HepG2 (cell line): Measurements from ENCODE around the gene SLC6A6. TPM values are rescaled to one million over a fixed set of nuclear protein-coding genes. Genes with fewer than 3 reads are reported as not detected.
A peak's percentile ranks its signal among the peaks of the same experiment; 100 is the strongest.

Experiments used
- FOSL2 ChIP-seq: sonication (generic); formaldehyde crosslinking; IDR thresholded peaks from 2 replicates; pipeline ENCODE4 v1.4.0; 2020; ENCODE audit warnings: missing genetic modification reagents
- HNRNPLL ChIP-seq: fragments of 200-400 bp; formaldehyde crosslinking; IDR thresholded peaks from 2 replicates; pipeline ENCODE4 v1.6.1; 2017; ENCODE audit warnings: mild to moderate bottlenecking, low read depth, low read length; ENCODE audit not compliant: poor library complexity, severe bottlenecking
- IRF2 ChIP-seq: IDR thresholded peaks from 2 replicates; pipeline ENCODE4 v1.6.1; 2018; ENCODE audit warnings: missing genetic modification reagents, missing compliant biosample characterization
- ZNF12 ChIP-seq: sonication (generic); formaldehyde crosslinking; IDR thresholded peaks from 2 replicates; pipeline ENCODE4 v1.5.0; 2020; ENCODE audit warnings: missing genetic modification reagents
- ZNF557 ChIP-seq: sonication (generic); formaldehyde crosslinking; IDR thresholded peaks from 2 replicates; pipeline ENCODE4 v1.4.0; 2020; ENCODE audit warnings: missing genetic modification reagents
- polyA plus RNA-seq, 8 experiments: library from polyadenylated mRNA; depleted of rRNA in 3 of 8; stranded (reverse) in 7 of 8; unstranded in 1 of 8; fragments of >200 nt; fragmentation: Illumina TruSeq in 4 of 8; extraction: Trizol in 4 of 8; gene quantifications; 2 replicates each; pipeline versions ENCODE4 v1.2.1 to v1.2.3, GENCODE V29; 2011 to 2016; ENCODE audit warnings: low read depth in 4 of 8, missing spikeins in 1 of 8, mixed read lengths in 1 of 8; ENCODE audit not compliant: insufficient read depth in 1 of 8
- total RNA-seq, 5 experiments: library from RNA; depleted of rRNA; stranded (reverse); fragments of >200 nt; fragmentation: Illumina TruSeq; extraction: Trizol; gene quantifications; 2 replicates each; pipeline ENCODE4 v1.2.3, GENCODE V29; 2016; ENCODE audit warnings: low read depth in 1 of 5
- TF ChIP-seq, protein P1 (sequence below): sonication (generic); formaldehyde crosslinking; conservative IDR thresholded peaks from 2 replicates; pipeline ENCODE4 v1.8.0; 2022; ENCODE audit warnings: low read depth, missing genetic modification reagents
- TF ChIP-seq, protein P2 (sequence below): sonication (generic); formaldehyde crosslinking; IDR thresholded peaks from 2 replicates; pipeline ENCODE4 v1.4.0; 2020; ENCODE audit warnings: missing genetic modification reagents
- TF ChIP-seq, protein P3 (sequence below): sonication (generic); formaldehyde crosslinking; IDR thresholded peaks from 2 replicates; pipeline ENCODE4 v1.4.0; 2020; ENCODE audit warnings: missing genetic modification reagents
- TF ChIP-seq, protein P4 (sequence below): sonication (generic); formaldehyde crosslinking; IDR thresholded peaks from 2 replicates; pipeline ENCODE4 v1.5.1; 2020; ENCODE audit warnings: mild to moderate bottlenecking, missing genetic modification reagents, moderate library complexity
- TF ChIP-seq, protein P5 (sequence below): sonication (generic); formaldehyde crosslinking; conservative IDR thresholded peaks from 2 replicates; pipeline ENCODE4 v1.4.0; 2020; ENCODE audit warnings: missing genetic modification reagents

The SLC6A6 gene
- total and polyA plus RNA-seq, 2 of the 13 experiments (the other 11 are each of a cell fraction or from before 2014, with no cell fraction given) = 14.1 to 20.7 TPM

DNA sequence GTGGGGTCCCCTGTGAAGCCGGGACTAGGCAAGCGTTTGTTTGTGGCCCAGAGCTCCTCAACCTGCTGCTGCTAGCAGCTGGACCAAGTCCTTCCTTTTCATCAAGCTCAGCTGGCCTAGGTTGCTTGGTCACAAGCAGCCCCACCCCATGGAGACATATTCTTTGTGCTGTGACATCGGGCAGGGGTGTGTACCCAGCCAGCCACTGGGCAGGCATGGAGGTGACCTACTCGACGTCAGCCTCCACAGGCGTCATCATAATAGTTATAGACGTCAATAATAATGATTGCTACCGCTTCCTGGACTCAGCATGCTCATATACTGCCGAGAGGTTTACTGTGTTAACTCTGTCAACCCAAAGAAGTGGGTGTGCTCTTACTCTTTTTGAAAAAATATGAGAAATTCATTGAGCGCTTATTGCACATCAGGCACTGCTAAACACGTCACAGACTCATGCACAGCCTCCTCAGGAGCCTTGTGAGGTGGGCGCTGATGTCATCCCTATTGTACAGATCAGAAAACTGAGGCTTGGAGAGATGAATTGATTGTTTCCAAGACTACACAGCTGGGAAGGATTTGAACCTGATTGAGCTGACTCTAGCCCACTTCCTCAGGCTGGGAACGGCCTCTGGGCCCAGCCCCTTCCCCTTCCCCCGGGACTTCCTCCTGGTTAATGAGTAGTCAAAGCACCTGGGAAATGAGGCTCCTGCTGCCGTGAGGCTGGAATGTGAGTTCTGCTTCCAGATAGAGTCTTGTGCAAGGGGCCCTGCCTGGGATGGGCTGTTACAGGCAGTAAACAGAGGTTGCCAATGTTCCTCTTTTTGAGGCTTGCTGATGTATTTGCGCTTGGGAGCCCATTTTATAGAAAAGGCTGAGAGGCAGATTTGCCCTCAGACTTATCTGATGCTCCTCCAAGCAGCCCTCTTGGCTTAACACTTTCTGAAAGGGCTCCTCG is 16.2 kb downstream of the SLC6A6 start (continued):
- TF ChIP-seq, protein P1, sequence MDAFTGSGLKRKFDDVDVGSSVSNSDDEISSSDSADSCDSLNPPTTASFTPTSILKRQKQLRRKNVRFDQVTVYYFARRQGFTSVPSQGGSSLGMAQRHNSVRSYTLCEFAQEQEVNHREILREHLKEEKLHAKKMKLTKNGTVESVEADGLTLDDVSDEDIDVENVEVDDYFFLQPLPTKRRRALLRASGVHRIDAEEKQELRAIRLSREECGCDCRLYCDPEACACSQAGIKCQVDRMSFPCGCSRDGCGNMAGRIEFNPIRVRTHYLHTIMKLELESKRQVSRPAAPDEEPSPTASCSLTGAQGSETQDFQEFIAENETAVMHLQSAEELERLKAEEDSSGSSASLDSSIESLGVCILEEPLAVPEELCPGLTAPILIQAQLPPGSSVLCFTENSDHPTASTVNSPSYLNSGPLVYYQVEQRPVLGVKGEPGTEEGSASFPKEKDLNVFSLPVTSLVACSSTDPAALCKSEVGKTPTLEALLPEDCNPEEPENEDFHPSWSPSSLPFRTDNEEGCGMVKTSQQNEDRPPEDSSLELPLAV (CRISPR knock-in tag) = no peak
- peak; percentile 40; the same call in 1 of the 2 replicates for TF ChIP-seq ZNF12 (CRISPR knock-in tag)
- peak; percentile 78; the same call in 1 of the 2 replicates for TF ChIP-seq IRF2 (CRISPR knock-in tag)
- TF ChIP-seq, protein P2, sequence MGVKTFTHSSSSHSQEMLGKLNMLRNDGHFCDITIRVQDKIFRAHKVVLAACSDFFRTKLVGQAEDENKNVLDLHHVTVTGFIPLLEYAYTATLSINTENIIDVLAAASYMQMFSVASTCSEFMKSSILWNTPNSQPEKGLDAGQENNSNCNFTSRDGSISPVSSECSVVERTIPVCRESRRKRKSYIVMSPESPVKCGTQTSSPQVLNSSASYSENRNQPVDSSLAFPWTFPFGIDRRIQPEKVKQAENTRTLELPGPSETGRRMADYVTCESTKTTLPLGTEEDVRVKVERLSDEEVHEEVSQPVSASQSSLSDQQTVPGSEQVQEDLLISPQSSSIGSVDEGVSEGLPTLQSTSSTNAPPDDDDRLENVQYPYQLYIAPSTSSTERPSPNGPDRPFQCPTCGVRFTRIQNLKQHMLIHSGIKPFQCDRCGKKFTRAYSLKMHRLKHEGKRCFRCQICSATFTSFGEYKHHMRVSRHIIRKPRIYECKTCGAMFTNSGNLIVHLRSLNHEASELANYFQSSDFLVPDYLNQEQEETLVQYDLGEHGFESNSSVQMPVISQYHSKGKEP (CRISPR knock-in tag) = no peak
- no peak for TF ChIP-seq HNRNPLL
- TF ChIP-seq, protein P3, sequence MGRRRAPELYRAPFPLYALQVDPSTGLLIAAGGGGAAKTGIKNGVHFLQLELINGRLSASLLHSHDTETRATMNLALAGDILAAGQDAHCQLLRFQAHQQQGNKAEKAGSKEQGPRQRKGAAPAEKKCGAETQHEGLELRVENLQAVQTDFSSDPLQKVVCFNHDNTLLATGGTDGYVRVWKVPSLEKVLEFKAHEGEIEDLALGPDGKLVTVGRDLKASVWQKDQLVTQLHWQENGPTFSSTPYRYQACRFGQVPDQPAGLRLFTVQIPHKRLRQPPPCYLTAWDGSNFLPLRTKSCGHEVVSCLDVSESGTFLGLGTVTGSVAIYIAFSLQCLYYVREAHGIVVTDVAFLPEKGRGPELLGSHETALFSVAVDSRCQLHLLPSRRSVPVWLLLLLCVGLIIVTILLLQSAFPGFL (CRISPR knock-in tag) = no peak
- TF ChIP-seq, protein P4, sequence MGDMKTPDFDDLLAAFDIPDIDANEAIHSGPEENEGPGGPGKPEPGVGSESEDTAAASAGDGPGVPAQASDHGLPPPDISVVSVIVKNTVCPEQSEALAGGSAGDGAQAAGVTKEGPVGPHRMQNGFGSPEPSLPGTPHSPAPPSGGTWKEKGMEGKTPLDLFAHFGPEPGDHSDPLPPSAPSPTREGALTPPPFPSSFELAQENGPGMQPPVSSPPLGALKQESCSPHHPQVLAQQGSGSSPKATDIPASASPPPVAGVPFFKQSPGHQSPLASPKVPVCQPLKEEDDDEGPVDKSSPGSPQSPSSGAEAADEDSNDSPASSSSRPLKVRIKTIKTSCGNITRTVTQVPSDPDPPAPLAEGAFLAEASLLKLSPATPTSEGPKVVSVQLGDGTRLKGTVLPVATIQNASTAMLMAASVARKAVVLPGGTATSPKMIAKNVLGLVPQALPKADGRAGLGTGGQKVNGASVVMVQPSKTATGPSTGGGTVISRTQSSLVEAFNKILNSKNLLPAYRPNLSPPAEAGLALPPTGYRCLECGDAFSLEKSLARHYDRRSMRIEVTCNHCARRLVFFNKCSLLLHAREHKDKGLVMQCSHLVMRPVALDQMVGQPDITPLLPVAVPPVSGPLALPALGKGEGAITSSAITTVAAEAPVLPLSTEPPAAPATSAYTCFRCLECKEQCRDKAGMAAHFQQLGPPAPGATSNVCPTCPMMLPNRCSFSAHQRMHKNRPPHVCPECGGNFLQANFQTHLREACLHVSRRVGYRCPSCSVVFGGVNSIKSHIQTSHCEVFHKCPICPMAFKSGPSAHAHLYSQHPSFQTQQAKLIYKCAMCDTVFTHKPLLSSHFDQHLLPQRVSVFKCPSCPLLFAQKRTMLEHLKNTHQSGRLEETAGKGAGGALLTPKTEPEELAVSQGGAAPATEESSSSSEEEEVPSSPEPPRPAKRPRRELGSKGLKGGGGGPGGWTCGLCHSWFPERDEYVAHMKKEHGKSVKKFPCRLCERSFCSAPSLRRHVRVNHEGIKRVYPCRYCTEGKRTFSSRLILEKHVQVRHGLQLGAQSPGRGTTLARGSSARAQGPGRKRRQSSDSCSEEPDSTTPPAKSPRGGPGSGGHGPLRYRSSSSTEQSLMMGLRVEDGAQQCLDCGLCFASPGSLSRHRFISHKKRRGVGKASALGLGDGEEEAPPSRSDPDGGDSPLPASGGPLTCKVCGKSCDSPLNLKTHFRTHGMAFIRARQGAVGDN (CRISPR knock-in tag) = peak; percentile 57
- TF ChIP-seq ZNF557 = no peak
- TF ChIP-seq, protein P5, sequence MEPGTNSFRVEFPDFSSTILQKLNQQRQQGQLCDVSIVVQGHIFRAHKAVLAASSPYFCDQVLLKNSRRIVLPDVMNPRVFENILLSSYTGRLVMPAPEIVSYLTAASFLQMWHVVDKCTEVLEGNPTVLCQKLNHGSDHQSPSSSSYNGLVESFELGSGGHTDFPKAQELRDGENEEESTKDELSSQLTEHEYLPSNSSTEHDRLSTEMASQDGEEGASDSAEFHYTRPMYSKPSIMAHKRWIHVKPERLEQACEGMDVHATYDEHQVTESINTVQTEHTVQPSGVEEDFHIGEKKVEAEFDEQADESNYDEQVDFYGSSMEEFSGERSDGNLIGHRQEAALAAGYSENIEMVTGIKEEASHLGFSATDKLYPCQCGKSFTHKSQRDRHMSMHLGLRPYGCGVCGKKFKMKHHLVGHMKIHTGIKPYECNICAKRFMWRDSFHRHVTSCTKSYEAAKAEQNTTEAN = peak; percentile 97
- peak; percentile 68; the same call in 1 of the 2 replicates for TF ChIP-seq FOSL2 (CRISPR knock-in tag)
